ENCODE measurements around the gene ZDHHC18. TPM values are rescaled to one million over a fixed set of nuclear protein-coding genes. Genes with fewer than 3 reads are reported as not detected.
"Not testable (repeated sequence)": the region's sequence is repeated elsewhere in the genome, so short reads cannot be mapped to it uniquely, and the experiment has no call there.

Gene ZDHHC18
- polyA plus RNA-seq, 1 donor from 2014 or later, result 4.3 TPM

DNA sequence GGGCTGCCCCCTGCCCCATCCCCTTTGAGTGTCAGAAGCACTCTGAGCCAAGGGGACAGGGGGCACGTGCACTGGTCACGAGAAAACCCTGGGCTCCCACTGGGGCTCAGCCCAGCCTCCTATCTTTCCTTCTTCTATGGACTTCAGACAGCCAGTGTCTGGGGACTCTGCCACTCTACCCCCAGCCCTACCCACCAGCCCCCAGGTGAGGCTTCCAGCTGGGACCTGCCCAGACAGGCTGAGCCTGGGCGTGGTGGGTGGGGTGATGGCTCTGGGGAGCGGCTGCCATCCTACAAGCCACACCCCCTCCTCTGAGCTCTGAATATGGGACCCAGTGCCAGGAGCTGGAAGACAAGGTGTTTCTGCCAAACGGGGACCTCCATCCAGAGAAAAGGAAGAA, 28.4 kb downstream of the ZDHHC18 start:
- H3K4me1 Mint-ChIP-seq, result peaks cover 0 to 3% (median 2%) of the 10 kb centered on the region in 3 donors
- H3K9me3 Mint-ChIP-seq, result no peaks in the 10 kb centered on the region
- peaks cover 6% of the 10 kb centered on the region for H3K36me3 Mint-ChIP-seq
- H3K4me3 Mint-ChIP-seq, result no peak overlapping the region
- no peaks in the 10 kb centered on the region for H3K27me3 Mint-ChIP-seq
- H3K27ac Mint-ChIP-seq, result no peak overlapping the region

- Mint-ChIP-seq H3K27me3 (no peaks in the 10 kb centered on the region), H3K9me3 (no peaks in the 10 kb centered on the region), H3K27ac (no peak overlapping the region), H3K36me3 (peaks cover 7% of the 10 kb centered on the region), H3K4me1 (peaks cover 0 to 3% (median 2%) of the 10 kb centered on the region in 3 donors), H3K4me3 (no peak overlapping the region)
Measured at GRCh38 chr1:26855636-26856035, 29.1 kb downstream of the ZDHHC18 start.

DNA sequence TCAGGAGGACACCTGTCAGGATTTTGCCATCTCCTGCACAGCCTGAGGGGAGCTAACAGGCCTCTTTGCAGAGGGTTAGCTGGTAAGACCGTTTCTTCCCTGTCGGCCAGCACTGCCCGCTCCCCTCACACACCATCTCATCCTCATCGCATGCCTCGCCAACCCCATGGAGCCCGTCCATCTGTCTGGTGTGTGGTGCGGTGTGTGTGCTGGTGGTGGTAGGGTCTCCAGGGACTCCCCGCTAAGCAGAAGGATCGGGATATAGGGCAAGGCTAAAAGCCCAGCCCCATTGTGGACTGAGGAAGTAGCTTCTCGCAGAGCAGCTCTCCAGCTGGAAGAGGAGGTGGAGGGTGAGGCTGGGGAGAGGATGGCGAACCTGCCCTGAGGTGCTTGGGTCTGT, 29.7 kb downstream of the ZDHHC18 start:
- Mint-ChIP-seq H3K27me3 (no peaks in the 10 kb centered on the region), H3K27ac (no peak overlapping the region), H3K36me3 (peaks cover 7% of the 10 kb centered on the region), H3K4me1 (peaks cover 0 to 3% (median 2%) of the 10 kb centered on the region in 3 donors), H3K4me3 (peak overlapping the region in 1 of 4 donors; percentile 44), H3K9me3 (no peaks in the 10 kb centered on the region)

DNA sequence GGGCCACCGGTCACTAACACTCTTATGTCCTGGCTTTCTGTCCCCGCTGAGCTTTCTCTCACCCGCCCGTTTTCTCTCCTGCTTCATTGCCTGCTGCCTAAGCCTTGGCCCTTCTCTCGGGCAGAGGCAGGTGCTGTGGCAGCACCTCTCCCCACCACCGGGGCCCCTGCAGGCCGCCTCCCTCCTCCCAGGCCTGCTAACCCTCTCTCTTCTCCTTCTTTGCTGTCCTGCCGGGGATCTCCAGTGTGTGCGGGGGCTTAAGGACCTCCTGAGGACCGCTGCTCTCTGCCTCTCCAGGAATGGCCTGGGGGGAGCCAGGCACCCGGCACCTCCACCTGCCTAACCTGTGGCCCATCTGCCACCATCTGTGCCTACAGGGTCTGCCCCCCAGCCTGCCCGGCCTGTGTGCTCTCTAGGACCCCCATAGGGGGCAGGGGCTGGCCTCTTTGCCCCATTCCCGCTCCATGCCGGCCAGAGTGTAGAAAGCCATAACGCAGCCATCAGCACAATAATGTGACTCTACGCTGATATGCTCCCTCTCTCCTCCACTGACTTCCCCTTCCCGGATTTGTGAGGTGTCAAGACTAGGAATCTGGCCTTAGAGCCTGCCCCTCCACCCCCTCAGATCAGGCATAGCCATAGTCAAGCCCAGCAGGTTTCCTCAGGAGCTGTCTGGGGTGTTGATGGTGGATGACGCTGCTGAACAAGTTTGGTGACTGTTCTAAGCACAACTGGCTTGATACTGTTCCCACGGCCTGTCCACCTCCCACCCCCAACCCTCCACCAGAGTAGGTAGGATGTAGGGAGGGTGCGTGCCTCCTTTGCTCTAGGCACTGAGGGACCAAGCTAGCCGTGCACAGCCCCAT, 30.3 kb downstream of the ZDHHC18 start:
- no peaks in the 10 kb centered on the region for H3K27me3 Mint-ChIP-seq
- peaks cover 7% of the 10 kb centered on the region for H3K36me3 Mint-ChIP-seq
- H3K9me3 Mint-ChIP-seq, result no peaks in the 10 kb centered on the region
- no peak overlapping the region for H3K27ac Mint-ChIP-seq
- peaks cover 0 to 3% (median under 1%) of the 10 kb centered on the region in 3 donors for H3K4me1 Mint-ChIP-seq
- H3K4me3 Mint-ChIP-seq, result no peak overlapping the region

- no peak overlapping the region for H3K4me3 Mint-ChIP-seq
- peaks cover 7% of the 10 kb centered on the region for H3K36me3 Mint-ChIP-seq
- no peak overlapping the region for H3K27ac Mint-ChIP-seq
- peaks cover 0 to 7% (median 0%) of the 10 kb centered on the region in 3 donors for H3K4me1 Mint-ChIP-seq
- H3K27me3 Mint-ChIP-seq, result no peaks in the 10 kb centered on the region
- no peaks in the 10 kb centered on the region for H3K9me3 Mint-ChIP-seq
Measured at GRCh38 chr1:26857473-26858060, 31.1 kb downstream of the ZDHHC18 start.

DNA sequence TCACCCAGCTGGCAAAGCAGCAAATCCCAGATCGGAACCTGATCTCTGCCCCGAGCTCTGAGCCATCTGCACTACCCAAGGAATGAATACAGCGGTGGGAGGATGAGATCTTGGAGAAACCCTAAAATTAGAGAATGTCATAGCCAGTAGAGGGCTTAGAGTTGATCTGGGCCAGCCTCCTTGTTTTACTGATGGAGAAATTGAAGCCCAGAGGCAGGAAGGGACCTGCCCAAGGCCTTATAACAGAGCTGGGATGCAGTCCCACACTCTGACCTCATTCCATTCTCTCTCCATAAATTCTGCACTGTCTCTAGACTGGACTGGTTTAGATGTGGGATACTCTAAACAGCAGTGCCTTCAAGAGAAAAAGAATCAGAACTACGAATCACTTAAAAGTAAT, 31.7 kb downstream of the ZDHHC18 start:
- H3K4me3 Mint-ChIP-seq, result no peak overlapping the region
- no peak overlapping the region for H3K27ac Mint-ChIP-seq
- H3K9me3 Mint-ChIP-seq, result no peaks in the 10 kb centered on the region
- peaks cover 7% of the 10 kb centered on the region for H3K36me3 Mint-ChIP-seq
- peaks cover 0 to 8% (median under 1%) of the 10 kb centered on the region in 3 donors for H3K4me1 Mint-ChIP-seq
- H3K27me3 Mint-ChIP-seq, result no peaks in the 10 kb centered on the region

GRCh38 chr1:26858891-26859640, 32.6 kb downstream of the ZDHHC18 start:
- Mint-ChIP-seq H3K36me3 (peaks cover 7% of the 10 kb centered on the region), H3K4me1 (peaks cover under 1 to 8% (median 6%) of the 10 kb centered on the region in 3 donors), H3K4me3 (no peak overlapping the region), H3K27me3 (peaks cover under 1% of the 10 kb centered on the region), H3K27ac (no peak overlapping the region), H3K9me3 (no peaks in the 10 kb centered on the region)

DNA sequence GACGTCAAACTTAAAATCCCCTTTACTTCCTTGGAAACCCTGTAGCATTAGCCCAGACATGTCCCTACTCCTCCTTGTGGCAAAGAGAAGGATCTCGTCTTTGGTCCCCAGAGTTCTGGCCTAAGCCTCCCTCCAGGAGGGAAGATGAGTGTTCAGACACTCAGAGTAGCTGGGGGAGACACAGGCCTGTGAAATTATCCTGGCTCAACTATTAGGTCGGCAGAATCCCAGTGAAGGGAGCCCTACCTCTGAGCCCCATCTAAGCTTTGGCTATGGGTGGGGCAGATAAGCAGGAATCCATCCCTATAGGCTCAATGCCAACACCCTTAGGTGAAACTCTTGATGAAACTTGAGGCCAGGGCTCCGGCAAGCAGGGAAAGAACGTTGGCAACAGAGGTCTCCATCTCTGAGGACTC, 34.8 kb downstream of the ZDHHC18 start:
- H3K4me3 Mint-ChIP-seq, result peak overlapping the region in 1 of 4 donors; percentile 40

GRCh38 chr1:26861889-26862378, 35.4 kb downstream of the ZDHHC18 start:
- H3K27ac Mint-ChIP-seq, result no peak overlapping the region
- H3K4me1 Mint-ChIP-seq, result peaks cover 10 to 13% (median 11%) of the 10 kb centered on the region in 3 donors
- H3K4me3 Mint-ChIP-seq, result peak overlapping the region in 2 of 4 donors; percentile 68 to 86
- peaks cover 1% of the 10 kb centered on the region for H3K36me3 Mint-ChIP-seq
- no peaks in the 10 kb centered on the region for H3K9me3 Mint-ChIP-seq
- H3K27me3 Mint-ChIP-seq, result peaks cover 1% of the 10 kb centered on the region

More for the DNA sequence above, 34.8 kb downstream of the ZDHHC18 start:
- Mint-ChIP-seq H3K36me3 (peaks cover 1% of the 10 kb centered on the region), H3K27ac (peak overlapping the region in 1 of 3 donors; percentile 32), H3K4me1 (peaks cover 10 to 13% (median 11%) of the 10 kb centered on the region in 3 donors), H3K27me3 (peaks cover 1% of the 10 kb centered on the region), H3K9me3 (no peaks in the 10 kb centered on the region)

DNA sequence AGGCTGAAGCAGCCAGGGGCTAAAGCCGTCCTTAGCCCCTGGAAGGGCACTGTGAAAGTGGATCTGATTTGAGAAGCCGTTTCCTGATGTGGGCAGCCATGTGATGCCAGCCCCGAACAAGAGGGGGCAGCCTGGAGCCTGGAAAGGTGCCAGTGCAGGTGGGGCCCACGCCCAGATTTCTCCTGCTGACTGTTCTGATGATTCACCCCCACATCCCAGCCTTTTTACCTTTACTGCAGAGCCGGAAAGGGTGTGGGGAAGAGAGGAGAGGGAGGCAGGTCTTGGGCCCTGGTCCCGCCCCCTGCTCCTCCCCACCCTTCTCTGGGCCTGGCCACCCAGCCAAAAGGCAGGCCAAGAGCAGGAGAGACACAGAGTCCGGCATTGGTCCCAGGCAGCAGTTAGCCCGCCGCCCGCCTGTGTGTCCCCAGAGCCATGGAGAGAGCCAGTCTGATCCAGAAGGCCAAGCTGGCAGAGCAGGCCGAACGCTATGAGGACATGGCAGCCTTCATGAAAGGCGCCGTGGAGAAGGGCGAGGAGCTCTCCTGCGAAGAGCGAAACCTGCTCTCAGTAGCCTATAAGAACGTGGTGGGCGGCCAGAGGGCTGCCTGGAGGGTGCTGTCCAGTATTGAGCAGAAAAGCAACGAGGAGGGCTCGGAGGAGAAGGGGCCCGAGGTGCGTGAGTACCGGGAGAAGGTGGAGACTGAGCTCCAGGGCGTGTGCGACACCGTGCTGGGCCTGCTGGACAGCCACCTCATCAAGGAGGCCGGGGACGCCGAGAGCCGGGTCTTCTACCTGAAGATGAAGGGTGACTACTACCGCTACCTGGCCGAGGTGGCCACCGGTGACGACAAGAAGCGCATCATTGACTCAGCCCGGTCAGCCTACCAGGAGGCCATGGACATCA, 36.5 kb downstream of the ZDHHC18 start, which contains the start of gene SFN:
TSS of gene SFN (plus strand) at position 369 of the 904 bp plus-strand sequence. CDS start at position 433, 64 bp downstream.
- Mint-ChIP-seq H3K27me3 (peaks cover 1% of the 10 kb centered on the region), H3K4me1 (peaks cover 10 to 13% (median 11%) of the 10 kb centered on the region in 3 donors), H3K9me3 (no peaks in the 10 kb centered on the region), H3K36me3 (peaks cover 1% of the 10 kb centered on the region), H3K4me3 (peak within 1 kb of the TSS; percentile 86 to 97 (median 96)), H3K27ac (peak within 1 kb of the TSS; percentile 56 to 79 (median 57))

DNA sequence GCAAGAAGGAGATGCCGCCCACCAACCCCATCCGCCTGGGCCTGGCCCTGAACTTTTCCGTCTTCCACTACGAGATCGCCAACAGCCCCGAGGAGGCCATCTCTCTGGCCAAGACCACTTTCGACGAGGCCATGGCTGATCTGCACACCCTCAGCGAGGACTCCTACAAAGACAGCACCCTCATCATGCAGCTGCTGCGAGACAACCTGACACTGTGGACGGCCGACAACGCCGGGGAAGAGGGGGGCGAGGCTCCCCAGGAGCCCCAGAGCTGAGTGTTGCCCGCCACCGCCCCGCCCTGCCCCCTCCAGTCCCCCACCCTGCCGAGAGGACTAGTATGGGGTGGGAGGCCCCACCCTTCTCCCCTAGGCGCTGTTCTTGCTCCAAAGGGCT, 37.2 kb downstream of the ZDHHC18 start:
- peaks cover 1% of the 10 kb centered on the region for H3K27me3 Mint-ChIP-seq
- H3K27ac Mint-ChIP-seq, result peak overlapping the region in 2 of 3 donors; percentile 56 to 79
- H3K9me3 Mint-ChIP-seq, result no peaks in the 10 kb centered on the region
- peak overlapping the region; percentile 86 to 97 (median 96) for H3K4me3 Mint-ChIP-seq
- H3K36me3 Mint-ChIP-seq, result peaks cover 1% of the 10 kb centered on the region
- peaks cover 10 to 13% (median 11%) of the 10 kb centered on the region in 3 donors for H3K4me1 Mint-ChIP-seq

DNA sequence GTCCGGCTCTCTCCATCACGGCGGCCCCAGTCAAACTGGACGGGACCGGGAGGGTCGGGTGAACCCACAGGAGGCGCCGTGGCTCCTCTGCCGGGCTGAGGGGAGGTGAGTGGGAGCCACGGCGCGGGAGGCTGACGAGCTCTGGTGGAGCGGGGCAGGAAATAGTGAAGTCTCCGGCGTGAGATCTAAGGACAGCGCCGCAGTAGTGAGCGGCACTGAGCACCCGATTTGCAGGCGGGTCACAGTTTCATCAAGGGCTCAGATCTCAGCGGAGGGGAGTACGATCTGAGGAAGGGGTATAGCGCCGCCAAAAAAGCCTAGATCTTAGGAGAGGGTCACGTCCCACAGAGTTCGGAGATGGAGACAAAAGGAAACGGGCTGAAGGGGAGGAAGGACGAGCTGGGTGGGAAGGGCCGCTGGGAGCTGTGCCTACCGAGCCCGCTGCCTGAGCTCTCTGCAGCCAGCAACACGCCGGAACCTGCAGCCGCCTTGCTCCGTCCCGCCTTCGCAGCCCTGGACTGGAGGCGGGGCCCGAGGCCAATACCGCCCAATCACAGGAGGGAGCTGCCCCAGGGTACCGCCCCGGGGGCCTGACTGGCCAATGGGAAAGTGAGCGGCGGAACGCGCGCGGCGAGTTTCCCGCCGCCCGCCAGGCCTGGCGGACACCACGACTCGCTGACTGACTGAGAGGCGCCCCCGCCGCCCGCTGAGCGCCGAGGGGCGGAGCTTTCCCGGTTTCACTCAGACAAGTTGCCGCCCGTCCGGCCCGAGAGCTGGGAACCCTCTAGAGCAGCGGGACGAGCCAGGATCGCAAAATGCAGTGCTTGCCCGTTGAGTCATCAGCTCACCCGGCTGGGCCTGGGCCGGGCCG, 38.4 kb downstream of the ZDHHC18 start:
- Mint-ChIP-seq H3K9me3 (no peaks in the 10 kb centered on the region), H3K27ac (peak overlapping the region; percentile 79 to 97 (median 93)), H3K4me1 (peaks cover 10 to 13% (median 11%) of the 10 kb centered on the region in 3 donors), H3K27me3 (peaks cover 1% of the 10 kb centered on the region), H3K36me3 (peaks cover 1% of the 10 kb centered on the region), H3K4me3 (peak overlapping the region; percentile 86 to 97 (median 96))

DNA sequence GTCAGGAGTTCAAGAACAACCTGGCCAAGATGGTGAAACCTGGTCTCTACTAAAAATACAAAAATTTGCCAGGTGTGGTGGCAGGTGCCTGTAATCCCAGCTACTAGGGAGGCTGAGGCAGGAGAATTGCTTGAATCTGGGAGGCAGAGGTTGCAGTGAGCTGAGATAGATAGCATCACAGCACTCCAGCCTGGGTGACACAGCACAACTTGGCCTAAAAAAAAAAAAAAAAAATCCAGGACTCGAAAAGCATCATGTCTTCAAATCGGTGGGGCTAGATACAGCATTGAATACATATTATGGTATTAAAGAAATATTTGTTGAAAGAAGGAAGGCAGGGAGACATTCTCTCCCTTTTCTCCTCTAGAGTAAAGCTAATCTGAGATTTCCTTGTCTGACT, 46.6 kb downstream of the ZDHHC18 start:
- H3K9me3 Mint-ChIP-seq, H3K27me3 Mint-ChIP-seq, H3K27ac Mint-ChIP-seq, H3K36me3 Mint-ChIP-seq, H3K4me1 Mint-ChIP-seq, H3K4me3 Mint-ChIP-seq: not testable (repeated sequence)

All from IgD-negative memory B cell (primary cell).